Hypothalamus (tissue), 51 donors: Measurements from ENCODE around the gene ST6GALNAC6.
A peak's percentile ranks its signal among the peaks of the same experiment; 100 is the strongest.

Experiments used
- DNase-seq, 51 donors: peaks; one replicate each; lab custom pipeline; 2025; lab: John Stamatoyannopoulos, UW

ST6GALNAC6 gene

DNA sequence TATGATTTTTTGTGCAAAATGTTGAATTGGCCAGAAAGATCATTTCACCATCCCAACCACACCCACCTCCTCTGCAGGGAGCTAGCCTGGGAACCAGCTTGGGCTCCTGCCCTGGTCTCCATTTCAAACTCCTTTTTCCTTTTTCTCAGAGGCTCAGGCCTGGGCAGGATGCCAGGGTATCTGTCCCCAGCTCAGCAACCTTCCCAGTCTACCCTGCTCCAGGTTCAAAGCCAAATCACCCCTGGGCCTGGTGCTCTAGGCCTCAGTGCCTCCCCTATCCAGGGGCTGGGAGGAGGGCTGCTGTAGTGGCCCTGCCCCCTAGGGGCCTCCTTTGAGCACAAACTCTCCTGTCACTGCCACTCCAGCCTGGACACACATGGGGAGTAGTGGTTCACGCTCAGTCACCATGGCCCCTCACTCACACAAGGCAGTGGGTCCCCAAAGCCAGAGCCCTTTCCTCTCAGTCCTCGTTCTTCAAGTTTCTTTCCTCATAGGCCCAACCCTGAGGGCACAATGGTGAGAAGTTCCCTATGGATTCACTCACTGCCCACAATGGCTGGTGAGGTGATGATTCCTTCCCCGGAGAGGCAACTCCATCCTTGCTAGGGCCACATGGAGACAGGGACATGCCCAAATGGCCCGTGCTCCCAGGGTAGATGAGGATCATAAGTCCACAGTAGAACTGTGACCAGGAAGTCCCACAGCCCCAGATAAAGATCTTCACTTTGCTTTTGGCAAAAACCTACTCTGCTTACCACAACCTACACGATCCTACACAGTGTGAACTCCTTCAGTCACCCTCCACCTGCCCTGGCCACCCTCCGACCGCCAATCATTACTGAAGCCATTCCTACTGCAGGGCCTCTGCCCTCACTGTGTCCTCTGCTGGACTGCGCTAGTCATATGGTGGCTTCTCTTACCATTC is 19.0 kb upstream of the ST6GALNAC6 start:
- DNase-seq, result peak in 1 of 51 donors; percentile 20

GRCh38 chr9:127917603-127918002 is 18.2 kb upstream of the ST6GALNAC6 start:
- DNase-seq, result no peak

DNA sequence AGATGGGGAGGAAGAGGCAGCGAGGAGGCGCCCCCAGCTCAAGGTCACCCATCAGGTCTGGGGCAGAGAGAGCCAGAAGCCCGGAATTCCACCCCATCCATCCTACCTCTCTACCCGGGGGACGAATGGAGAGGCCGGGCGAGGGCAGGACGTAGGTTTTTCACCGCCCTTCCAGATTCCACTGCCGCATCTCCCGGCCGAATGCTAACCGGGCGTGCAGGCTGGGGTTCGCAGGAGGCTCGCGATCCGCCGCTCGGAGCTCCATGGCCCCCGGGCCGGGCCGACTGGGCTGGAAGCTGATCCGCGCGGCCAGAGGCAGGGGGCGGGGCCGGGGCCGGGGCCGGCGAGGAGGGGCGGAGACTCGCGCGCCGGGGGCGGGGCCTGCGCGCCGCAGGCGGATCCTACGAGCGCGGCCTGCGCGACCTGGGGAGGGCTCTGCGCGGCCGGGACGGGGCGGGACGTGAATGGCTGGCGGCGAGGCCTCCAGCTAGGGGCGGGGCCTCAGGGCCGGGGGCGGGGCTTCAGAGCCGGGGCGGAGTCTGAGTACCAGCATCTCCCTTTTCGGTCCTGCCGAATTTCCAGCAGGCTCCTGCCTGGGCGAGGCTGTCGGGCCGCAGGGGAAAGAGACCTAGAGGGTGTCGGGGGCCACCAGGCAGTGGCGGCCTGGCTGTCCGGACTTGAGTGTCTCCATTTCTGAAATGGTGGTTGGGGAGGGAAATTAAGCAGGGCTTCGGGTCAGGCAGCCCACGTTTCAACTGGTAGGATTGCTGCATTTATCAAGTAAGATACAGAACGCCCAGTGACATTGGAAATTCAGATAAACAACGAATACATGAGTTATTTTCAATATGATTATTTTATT is 17.5 kb upstream of the ST6GALNAC6 start, which contains the start of gene ST6GALNAC4:
TSS of gene ST6GALNAC4 (minus strand) at position 322 of the 862 bp plus-strand sequence. CDS start 622 bp downstream, outside the sequence.
- DNase-seq, result peak; percentile 33 to 98 (median 90)

DNA sequence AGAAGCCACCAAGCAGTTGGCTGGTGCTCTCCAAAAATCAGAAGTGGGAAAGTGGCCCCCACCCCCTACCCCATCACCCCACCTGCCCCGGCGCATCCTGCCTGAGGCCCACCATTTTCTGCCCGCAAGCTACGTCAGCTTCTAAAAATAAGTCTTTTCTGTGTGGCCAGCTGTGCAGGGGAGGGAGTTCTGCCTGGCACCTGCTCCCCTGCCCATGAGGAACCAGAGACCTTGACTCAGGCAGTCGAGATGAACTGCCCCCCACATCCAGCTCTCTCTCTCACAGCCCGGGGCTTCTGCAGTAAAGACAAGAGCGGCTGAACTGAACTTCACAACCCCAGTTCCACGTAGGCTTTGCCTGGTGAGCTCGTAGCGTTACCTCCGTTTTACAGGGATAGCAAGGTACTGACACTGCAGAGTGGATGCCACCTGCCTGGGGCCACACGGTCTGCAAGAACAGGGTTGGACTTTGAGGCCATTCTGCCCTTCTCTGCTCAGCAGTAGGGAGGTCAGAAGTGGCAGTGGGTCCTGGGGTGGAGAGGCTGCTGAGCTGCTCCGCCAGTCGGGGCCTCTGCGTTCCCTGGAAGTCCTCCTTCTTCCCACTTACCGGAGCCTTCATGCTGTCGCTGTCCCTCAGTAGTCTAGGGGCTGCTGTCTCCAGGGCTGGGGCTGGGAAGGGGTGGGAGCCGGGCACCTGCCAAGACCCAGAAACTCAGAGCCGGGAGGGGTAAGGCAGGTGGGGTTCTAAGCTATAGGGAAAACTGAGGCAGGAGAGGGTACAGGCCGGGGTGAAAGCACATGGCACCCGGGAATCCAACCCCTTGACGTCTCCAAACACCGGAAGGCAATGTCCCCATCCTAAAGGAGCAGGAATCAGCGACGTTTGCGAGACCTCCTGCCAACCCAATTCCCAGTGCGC is 16.7 kb upstream of the ST6GALNAC6 start:
- DNase-seq, result peak in 6 of 51 donors; percentile 21 to 61 (median 26)

DNA sequence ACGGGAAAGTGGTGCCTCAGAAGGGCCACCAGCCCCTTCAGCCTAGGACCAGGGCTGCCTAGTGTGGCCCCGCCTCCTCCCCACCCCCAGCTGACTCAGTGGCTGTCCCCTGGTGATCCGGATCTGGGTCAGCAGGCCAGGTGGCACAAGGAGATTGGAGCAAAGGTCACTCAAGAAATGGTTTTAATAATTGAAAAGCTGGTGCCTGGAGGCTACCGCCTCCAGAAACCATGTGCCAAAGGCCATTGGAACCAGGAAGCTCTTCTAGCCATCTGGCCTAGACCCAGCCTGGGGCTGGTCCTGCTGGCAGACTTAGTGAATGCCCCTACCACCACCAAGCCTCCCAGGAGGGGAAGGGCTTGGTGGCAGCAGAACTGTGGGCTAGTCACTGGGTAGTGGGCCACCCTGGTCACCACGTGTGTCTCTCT is 15.9 kb upstream of the ST6GALNAC6 start:
- DNase-seq, result no peak

GRCh38 chr9:127913682-127914081 is 14.3 kb upstream of the ST6GALNAC6 start:
- DNase-seq, result no peak

GRCh38 chr9:127912882-127913281 is 13.5 kb upstream of the ST6GALNAC6 start:
- DNase-seq, result no peak

- DNase-seq, result no peak
These were observed 12.9 kb upstream of the ST6GALNAC6 start for GRCh38 chr9:127912296-127912695.

DNA sequence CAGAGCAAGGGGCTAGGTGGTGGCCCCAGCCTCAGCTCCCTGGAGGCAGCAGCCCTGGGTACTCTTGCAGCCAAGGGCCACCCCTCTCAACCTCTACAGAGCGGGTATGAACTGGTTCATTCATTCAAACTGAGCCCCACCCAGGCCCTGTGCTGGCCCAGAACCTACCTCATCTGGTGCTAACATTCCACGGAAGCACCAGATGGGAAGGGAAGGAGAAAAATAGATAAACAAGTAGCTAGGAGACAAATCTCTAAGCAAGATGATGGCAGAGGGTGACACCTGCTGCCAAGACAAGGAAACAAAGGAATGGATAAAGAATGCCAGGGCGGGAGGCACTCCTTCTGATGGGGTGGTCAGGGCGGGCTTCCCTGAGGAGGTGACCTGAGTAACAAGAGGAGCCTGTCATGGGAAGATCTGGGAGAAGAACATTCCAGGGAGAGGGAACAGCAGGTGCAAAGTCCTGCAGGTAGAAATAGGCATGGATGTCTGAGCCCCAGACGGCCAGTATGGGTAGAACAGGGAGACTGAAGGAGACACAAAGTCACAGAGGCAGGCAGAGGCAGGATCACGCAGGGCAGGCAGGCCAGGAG is 11.3 kb upstream of the ST6GALNAC6 start:
- DNase-seq, result no peak

DNA sequence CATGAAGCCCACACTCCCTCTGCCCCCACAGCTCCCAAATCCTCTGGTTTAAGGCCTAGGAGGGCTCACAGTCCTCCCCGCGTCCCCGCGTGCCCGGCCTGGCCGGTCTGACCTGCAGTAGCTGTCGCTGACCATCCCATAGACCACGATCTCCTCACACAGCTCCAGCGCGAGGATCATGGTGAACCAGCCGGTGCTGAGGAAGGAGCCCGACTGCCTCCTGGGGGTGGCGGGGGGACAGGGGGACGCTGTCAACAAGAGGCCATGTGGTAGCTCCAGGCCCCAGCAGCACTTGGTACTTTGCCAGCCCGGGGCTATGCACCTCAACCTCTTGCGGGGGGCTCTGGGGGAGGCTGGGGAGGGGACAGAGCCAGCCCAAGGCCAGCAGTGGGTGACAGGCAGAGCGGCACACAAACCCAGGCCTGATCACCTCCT is 10.5 kb upstream of the ST6GALNAC6 start:
- no peak for DNase-seq

DNA sequence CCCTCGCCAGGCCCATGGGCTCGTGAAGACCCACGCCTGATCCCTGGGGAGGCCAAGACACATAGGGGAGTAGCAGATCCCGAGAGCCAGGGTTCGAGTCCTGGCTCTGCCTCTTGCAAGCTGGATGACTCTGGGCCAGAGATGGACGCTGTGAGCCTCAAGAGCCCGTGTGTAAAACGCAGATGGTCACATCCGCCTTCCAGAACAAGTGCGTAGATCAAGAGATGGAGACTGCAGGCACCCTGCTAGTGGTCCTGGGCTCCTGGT is 9.2 kb upstream of the ST6GALNAC6 start:
- DNase-seq, result no peak

DNA sequence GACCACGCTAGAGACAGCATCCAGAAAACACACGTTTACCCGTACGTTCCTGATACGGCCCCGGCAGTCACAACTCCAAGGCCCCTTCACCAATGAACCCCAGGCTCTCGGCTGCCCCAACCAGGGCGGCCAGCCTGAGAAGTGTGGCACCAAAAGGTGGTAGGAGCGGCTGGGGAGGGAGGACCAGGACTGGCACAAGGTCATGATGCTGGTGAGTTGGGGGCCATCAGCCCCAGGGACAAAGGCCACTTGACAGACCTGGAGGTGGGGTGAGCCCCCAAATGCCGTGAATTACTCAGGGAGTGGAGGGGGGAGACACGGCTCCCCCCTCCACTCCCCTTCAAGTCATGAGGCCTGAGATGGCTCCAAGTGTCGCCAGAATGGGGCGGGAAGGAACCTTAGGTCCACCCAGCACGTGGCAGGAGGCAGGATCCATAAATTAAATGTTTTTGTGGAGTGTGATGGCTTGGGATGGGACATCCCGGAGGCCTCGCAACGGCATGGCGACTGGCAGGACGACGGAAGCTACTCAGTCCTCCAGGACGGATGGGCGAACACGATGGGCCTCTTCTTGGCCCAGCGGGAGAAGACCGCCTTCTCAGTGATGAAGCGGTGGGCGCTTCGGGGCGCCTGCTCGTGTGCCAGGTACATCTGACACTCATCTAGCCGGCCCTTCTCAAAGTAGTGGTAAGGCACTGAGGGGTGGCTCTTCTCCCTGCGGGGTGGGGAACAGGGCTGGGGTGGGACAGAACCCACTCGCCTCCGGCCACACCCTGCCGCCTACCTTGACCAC is 8.7 kb upstream of the ST6GALNAC6 start:
- no peak for DNase-seq

DNA sequence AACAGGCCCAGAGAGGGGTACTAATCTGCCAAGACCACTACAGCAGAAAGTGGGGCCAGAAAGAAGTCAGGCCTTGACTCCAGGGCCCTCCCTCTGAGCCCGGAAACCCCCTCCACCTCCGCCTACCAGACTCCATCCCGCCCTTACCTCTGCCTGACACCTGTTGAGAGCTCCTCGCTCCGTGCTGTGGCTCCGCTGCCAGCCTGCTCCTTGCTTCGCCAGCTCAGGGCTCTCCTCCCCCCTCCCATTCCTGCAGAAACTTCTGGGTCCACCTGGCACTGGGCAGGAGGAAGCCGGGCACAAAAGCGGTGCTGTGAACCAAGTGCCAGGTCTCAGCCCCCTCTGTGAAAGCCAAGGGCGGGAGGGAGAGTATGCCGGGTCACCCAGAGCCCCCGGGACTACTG is 6.4 kb upstream of the ST6GALNAC6 start:
- DNase-seq, result peak in 23 of 51 donors; percentile 5 to 70 (median 41)

- peak in 2 of 51 donors; percentile 32 to 51 for DNase-seq
These were observed 5.8 kb upstream of the ST6GALNAC6 start for GRCh38 chr9:127905004-127905728.

- DNase-seq, result peak in 10 of 51 donors; percentile 10 to 51 (median 22)
These were observed 5.2 kb upstream of the ST6GALNAC6 start for GRCh38 chr9:127904561-127905003.

GRCh38 chr9:127903557-127904475 is 4.4 kb upstream of the ST6GALNAC6 start:
- DNase-seq, result peak in 1 of 51 donors; percentile 17
